NCI-H2081 treated with DMSO at 0.1 percent for 48 hours (cell line): ENCODE data around the gene SLC25A31.

ENCODE experiments used
- DNase-seq: peaks from one replicate; lab custom pipeline; 2025; lab: John Stamatoyannopoulos, UW

The SLC25A31 gene

GRCh38 chr4:127777487-127777886 lies 47.3 kb downstream of the SLC25A31 start:
- no peak for DNase-seq

GRCh38 chr4:127778102-127778501 lies 47.9 kb downstream of the SLC25A31 start:
- DNase-seq, result no peak

GRCh38 chr4:127780598-127780997 lies 50.4 kb downstream of the SLC25A31 start:
- DNase-seq, result no peak

DNA sequence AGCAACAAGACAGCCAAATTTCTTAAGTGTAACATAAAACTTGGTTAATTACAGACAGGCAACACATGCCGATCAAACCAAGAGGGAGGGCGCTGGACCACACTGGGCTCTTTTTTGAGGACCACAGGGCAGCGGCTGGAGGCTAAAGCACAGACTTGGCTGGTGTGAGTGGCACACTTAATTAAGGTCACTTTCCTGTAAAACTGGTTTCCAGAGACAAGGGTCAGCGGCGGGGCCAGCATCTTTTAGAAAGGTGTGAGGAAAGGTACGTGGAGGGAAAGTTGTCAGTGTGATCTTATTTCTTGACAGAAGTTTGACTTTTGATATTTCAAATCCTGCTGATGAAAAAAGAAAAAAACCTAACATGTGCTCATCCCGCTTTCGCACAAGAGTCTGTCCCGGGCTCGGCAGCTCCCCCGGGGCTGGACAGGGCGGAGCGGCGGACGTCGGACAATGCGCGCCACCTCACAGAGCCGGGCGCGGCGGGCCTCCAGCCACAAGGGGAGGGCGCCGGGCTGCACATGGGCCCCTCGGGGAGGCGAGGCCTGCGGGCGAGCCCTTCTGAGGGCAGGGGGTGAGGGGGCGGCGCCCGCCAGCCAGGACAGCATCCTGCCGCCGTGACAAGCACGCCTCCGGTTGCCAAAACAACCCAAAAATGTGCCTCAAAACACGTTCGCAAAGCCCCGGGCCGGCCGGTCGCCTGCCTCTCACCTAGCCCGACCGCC lies 51.3 kb downstream of the SLC25A31 start:
- DNase-seq, result no peak

- no peak for DNase-seq
These were observed 51.8 kb downstream of the SLC25A31 start for GRCh38 chr4:127782025-127782274.

DNA sequence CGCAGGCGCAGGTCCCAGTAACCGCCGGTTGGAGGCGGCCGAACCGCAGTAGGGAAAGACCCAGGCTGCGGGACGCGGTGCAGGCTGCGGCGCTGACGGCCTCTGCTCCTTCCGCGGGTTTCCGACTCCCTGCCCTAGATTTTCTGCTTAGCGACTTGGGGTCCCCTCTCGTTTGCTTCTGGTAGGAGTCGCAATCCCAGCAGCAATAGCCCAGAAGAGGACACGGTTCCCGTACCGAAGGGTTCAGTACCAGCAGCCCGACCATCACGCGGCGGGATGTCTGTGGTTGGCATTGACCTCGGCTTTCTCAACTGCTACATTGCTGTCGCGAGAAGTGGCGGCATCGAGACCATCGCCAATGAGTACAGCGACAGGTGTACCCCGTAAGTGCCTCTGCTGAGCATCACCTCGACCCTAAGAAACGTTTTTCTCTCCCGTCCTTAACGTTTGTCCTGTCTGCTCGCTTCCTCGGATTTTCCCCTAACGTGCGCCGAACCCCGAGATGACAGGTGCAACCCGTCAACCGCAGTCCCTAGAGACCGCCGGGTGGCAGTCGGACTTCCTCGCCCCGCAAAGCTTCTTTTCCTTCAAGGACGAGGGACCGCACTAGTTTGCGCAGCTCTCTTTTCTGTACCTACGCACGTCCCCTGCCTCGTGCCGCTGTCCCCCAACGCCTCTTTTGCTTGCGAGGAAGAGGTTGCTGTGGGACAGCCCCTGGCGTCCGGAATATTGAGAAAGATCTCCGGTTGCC lies 52.2 kb downstream of the SLC25A31 start, which contains the start of gene HSPA4L:
HSPA4L (plus strand) TSS at position 48 of the 751 bp plus-strand sequence; CDS start at position 277, 229 bp downstream.
- peak; percentile 22 for DNase-seq

- no peak for DNase-seq
These were observed 53.0 kb downstream of the SLC25A31 start for GRCh38 chr4:127783026-127783769.

DNA sequence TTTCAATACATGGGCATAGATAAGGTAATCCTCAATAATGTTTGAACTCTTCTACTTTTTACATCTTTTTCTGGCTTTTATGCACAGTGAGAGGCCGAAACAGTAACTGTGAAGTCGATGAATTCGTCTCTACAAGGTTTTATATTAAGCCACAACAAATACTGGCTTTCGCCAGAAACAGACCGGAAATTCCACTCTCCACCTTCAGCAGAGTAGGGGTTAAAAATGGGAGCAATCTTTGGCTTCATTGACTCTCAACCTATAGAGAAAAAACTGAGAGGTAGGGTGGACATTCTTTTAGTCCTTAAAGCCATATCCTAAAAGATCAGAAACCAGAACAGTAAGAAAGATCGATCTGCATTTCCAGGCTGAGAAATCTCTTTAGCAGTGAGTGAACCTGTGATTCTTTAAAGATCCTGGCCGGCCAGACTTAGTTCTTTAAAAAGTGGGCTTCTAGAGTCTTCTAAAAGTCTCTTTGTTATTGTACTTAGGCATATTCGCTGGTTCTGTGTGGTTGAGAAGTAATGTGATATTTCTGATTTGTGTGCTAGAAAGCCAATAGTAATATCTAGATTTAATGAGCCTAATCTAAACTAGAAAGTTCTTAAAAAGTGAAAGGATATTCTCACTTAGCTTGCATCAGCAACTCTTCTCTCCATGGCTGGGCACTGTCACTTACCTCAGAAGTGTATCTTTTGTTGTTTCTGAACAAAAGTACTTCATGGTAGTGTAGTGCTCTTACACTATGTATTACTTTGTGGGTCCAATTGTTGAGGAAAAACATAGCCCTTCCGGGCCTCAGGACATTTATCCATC lies 54.0 kb downstream of the SLC25A31 start:
- no peak for DNase-seq

DNA sequence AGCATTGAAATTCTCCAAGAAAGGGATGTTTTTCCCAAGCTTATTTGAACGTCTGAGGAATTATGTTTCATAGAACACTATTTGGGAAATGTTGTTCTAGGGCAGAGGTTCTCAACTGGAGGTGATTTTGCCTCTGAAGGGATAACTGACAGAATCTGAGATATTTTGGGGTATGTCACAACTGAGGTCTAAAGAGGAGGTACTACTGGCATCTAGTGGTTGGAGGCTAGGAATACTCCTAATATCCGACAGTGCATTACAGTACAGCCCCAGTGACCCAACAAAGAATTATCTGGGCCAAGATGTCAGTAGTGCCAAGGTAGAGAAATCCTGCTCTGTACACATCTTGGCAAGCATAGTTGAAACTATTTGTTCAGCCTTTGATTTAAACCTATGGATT lies 58.3 kb downstream of the SLC25A31 start:
- DNase-seq, result no peak

- DNase-seq, result no peak
These were observed 61.2 kb downstream of the SLC25A31 start for GRCh38 chr4:127791391-127791790.

GRCh38 chr4:127793528-127793927 lies 63.3 kb downstream of the SLC25A31 start:
- no peak for DNase-seq

DNA sequence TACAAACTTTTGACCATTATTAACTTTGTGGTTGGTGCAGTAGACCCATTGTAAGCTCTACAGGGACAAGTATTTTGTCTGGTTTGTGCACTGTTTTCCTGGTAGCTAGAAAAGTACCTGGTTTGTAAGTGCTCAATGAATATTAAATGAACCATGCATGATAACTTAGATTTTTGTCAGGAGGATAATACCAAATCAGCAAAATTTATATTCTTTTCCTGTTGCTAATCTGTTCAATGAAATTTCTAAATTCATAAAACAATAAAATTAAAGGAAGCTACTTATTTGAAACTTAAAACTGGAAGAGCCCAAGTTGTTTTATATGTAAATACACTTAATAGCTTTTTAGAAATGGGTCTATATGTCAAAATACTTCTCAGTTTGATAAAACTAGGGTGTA lies 69.5 kb downstream of the SLC25A31 start:
- DNase-seq, result no peak

- no peak for DNase-seq
These were observed 79.1 kb downstream of the SLC25A31 start for GRCh38 chr4:127809173-127809800.

- no peak for DNase-seq
These were observed 80.4 kb downstream of the SLC25A31 start for GRCh38 chr4:127810551-127810950.

GRCh38 chr4:127822430-127822829 lies 92.2 kb downstream of the SLC25A31 start:
- no peak for DNase-seq
